ENCODE data around the gene MRM3. TPM values are rescaled to one million over a fixed set of nuclear protein-coding genes. Genes with fewer than 3 reads are reported as not detected.

Gene MRM3
- total and polyA plus RNA-seq, 2 of the 4 experiments (the other 2 are of a cell fraction): 9.0 to 15.2 TPM

- Histone ChIP-seq H3K4ac (ENCODE audit: low read depth, low read length) (peak overlapping the region; percentile 1; the same call in 1 of the 2 replicates), H3K56ac (ENCODE audit: extremely low read depth, insufficient read depth, low read length) (no peak overlapping the region; the same call in 1 of the 2 replicates), H4K8ac (ENCODE audit: low read depth in 2 of 2, low read length in 2 of 2) (peak overlapping the region in 1 of 2 experiments; percentile 63; a peak in 2 of 4 replicates), H4K5ac (ENCODE audit: low read depth, low read length) (0 out of 2 replicates have a peak overlapping the region, but pooled peaks have one; percentile 38), H3K9me1 (ENCODE audit: insufficient read depth, low read length) (peaks cover 8% of the 10 kb centered on the region), H2AK9ac (replicated peaks; ENCODE audit: low read depth, low read length, poor library complexity) (no peak overlapping the region), H3K4me1 (ENCODE audit: control insufficient read depth, insufficient read depth, low read length) (peaks cover 10% of the 10 kb centered on the region), H3K9ac (ENCODE audit: low read depth, low read length) (peak overlapping the region; percentile 26), H3K4me3 (ENCODE audit: insufficient read depth, low read depth, low read length) (peak overlapping the region; percentile 55; the same call in 1 of the 2 replicates), H3K36me3 (ENCODE audit: control insufficient read depth, insufficient read depth, low read length) (peaks cover 11% of the 10 kb centered on the region), H3K79me1 (ENCODE audit: low read depth in 1 of 2, low read length in 2 of 2) (peaks cover 33 to 66% of the 10 kb centered on the region in 2 experiments), H4K91ac (ENCODE audit: insufficient read depth, low read depth, low read length) (no peak overlapping the region), H2AK5ac (ENCODE audit: low read depth, low read length) (no peak overlapping the region; the same call in 1 of the 2 replicates), H3K18ac (ENCODE audit: low read depth, low read length) (no peak overlapping the region), H3K27me3 (ENCODE audit: control insufficient read depth, insufficient read depth, low read length) (no peaks in the 10 kb centered on the region), H4K20me1 (ENCODE audit: insufficient read depth, low read length) (peaks cover 4% of the 10 kb centered on the region; the same call in 1 of the 2 replicates), H2BK5ac (ENCODE audit: low read depth, low read length, poor library complexity, severe bottlenecking) (no peak overlapping the region), H2BK120ac (ENCODE audit: low read depth, low read length) (no peak overlapping the region), H3K4me2 (ENCODE audit: low read depth, low read length) (peak overlapping the region; percentile 79), H3K9me3 (ENCODE audit: control insufficient read depth, insufficient read depth, low read length) (no peaks in the 10 kb centered on the region), H2AFZ (replicated peaks; ENCODE audit: low read length, poor library complexity) (no peak overlapping the region), H2BK15ac (ENCODE audit: low read depth, low read length) (no peak overlapping the region), H3K27ac (ENCODE audit: insufficient read depth, low read length) (no peak overlapping the region; the same call in 1 of the 2 replicates), H2BK20ac (ENCODE audit: low read depth, low read length) (no peak overlapping the region), H3K14ac (replicated peaks; ENCODE audit: low read depth, low read length) (no peak overlapping the region), H3K23ac (ENCODE audit: low read depth, low read length) (peak overlapping the region; percentile 13; the same call in 1 of the 2 replicates)
- WGBS, 2 experiments (ENCODE audit: extremely low coverage in 2 of 2, insufficient read length in 1 of 2): 38% methylated on average over 2 of the region's 10 CpGs; no CpG with 5 or more reads in 1 of the 2 experiments
- ATAC-seq (ENCODE audit: low read depth) (no peak), DNase-seq (no peak)
- BruUV-seq (replicated peaks): TSS peak; percentile 28
- ChIA-PET CTCF (no interaction called here), POLR2A (ENCODE audit: unreplicated experiment) (no interaction called here)
- intact Hi-C loops (cut with micrococcal nuclease) (loop anchor here (5.0 kb wide), 1 partner anchor 249 kb away; no protein-coding TSS in a partner anchor), dilution Hi-C loops (cut with HindIII; ENCODE audit: low sequenced_read_pairs, unreplicated experiment) (no loop called here), in situ Hi-C loops (cut with MboI; ENCODE audit: low sequenced_read_pairs) (no loop called here)
- no peak for TF ChIP-seq CHD1 (IDR thresholded peaks at IDR 0.05; ENCODE audit: low read depth, low read length)
- TF ChIP-seq, protein P1, sequence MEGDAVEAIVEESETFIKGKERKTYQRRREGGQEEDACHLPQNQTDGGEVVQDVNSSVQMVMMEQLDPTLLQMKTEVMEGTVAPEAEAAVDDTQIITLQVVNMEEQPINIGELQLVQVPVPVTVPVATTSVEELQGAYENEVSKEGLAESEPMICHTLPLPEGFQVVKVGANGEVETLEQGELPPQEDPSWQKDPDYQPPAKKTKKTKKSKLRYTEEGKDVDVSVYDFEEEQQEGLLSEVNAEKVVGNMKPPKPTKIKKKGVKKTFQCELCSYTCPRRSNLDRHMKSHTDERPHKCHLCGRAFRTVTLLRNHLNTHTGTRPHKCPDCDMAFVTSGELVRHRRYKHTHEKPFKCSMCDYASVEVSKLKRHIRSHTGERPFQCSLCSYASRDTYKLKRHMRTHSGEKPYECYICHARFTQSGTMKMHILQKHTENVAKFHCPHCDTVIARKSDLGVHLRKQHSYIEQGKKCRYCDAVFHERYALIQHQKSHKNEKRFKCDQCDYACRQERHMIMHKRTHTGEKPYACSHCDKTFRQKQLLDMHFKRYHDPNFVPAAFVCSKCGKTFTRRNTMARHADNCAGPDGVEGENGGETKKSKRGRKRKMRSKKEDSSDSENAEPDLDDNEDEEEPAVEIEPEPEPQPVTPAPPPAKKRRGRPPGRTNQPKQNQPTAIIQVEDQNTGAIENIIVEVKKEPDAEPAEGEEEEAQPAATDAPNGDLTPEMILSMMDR (conservative IDR thresholded peaks at IDR 0.05; ENCODE audit: low read depth, low read length): no peak
- TF ChIP-seq CEBPB (IDR thresholded peaks at IDR 0.05; ENCODE audit: low read depth, low read length): no peak
- TF ChIP-seq SMC3 (IDR thresholded peaks at IDR 0.05; ENCODE audit: low read depth, low read length): no peak
- TF ChIP-seq FOS (IDR thresholded peaks at IDR 0.05; ENCODE audit: low read depth, low read length): no peak
- TF ChIP-seq RCOR1 (IDR thresholded peaks at IDR 0.05; ENCODE audit: insufficient replicate concordance, low read length): no peak
Observed at GRCh38 chr17:733743-734142, 48.4 kb upstream of the MRM3 start.

Data from IMR-90 (cell line).